IMR-90 (cell line): ENCODE data around the gene HAGH. TPM values are rescaled to one million over a fixed set of nuclear protein-coding genes. Genes with fewer than 3 reads are reported as not detected.
A peak's percentile ranks its signal among the peaks of the same experiment; 100 is the strongest.

Experiments
- ATAC-seq: fragments of 200-7000 bp; cut with Tn5 transposase; 2 replicates; pipeline ENCODE4 v1.9.1; 2020; ENCODE audit warnings: low read depth, mild to moderate bottlenecking, moderate library complexity
- BruUV-seq: library from RNA; stranded (reverse); fragments of 400-500 nt; replicated peaks from 2 replicates; lab custom pipeline; 2021; lab: Mats Ljungman, UMichigan
- CTCF ChIA-PET: fragments of 300-600 bp; formaldehyde crosslinking; extraction: SDS; loops from one replicate; lab custom pipeline; 2021; ENCODE audit warnings: antibody characterized with exemption; lab: Yijun Ruan, JAX
- POLR2A ChIA-PET: fragments of 300-600 bp; sonication (Branson Sonifier 250); formaldehyde crosslinking; loops from one replicate; lab custom pipeline; 2022; ENCODE audit warnings: antibody characterized with exemption; ENCODE audit not compliant: unreplicated experiment; lab: Charles Lee
- DNase-seq: peaks from one replicate; pipeline ENCODE4 v3.0.0; 2013
- H2AFZ ChIP-seq: replicated peaks from 2 replicates; pipeline ENCODE3; 2013; ENCODE audit warnings: low read length, mild to moderate bottlenecking; ENCODE audit not compliant: poor library complexity
- H2AK5ac ChIP-seq: 2 replicates; pipeline ENCODE4 v1.6.1; 2013; ENCODE audit warnings: low read depth, low read length, inconsistent platforms
- H2AK9ac ChIP-seq: replicated peaks from 2 replicates; pipeline ENCODE3; 2013; ENCODE audit warnings: mild to moderate bottlenecking, low read depth, low read length, moderate library complexity; ENCODE audit not compliant: poor library complexity
- H2BK120ac ChIP-seq: 2 replicates; pipeline ENCODE4 v1.6.1; 2013; ENCODE audit warnings: low read depth, low read length, inconsistent platforms
- H2BK15ac ChIP-seq: 3 replicates; pipeline ENCODE4 v1.6.1; 2013; ENCODE audit warnings: low read depth, low read length, inconsistent platforms
- H2BK20ac ChIP-seq: 2 replicates; pipeline ENCODE4 v1.6.1; 2013; ENCODE audit warnings: low read depth, mild to moderate bottlenecking, inconsistent platforms, low read length, moderate library complexity
- H2BK5ac ChIP-seq: 2 replicates; pipeline ENCODE4 v1.6.1; 2013; ENCODE audit warnings: mild to moderate bottlenecking, low read depth, low read length, inconsistent platforms; ENCODE audit not compliant: poor library complexity, severe bottlenecking
- H3K14ac ChIP-seq: replicated peaks from 2 replicates; pipeline ENCODE4 v1.6.1; 2013; ENCODE audit warnings: low read depth, low read length, inconsistent platforms
- H3K18ac ChIP-seq: 2 replicates; pipeline ENCODE4 v1.6.1; 2013; ENCODE audit warnings: low read depth, low read length, control low read depth
- H3K23ac ChIP-seq: 2 replicates; pipeline ENCODE4 v1.6.1; 2013; ENCODE audit warnings: low read depth, low read length, inconsistent platforms
- H3K27ac ChIP-seq: 2 replicates; pipeline ENCODE4 v1.5.1; 2013; ENCODE audit warnings: mild to moderate bottlenecking, control low read depth, low read length; ENCODE audit not compliant: insufficient read depth
- H3K27me3 ChIP-seq: 2 replicates; pipeline ENCODE4 v1.6.1; 2013; ENCODE audit warnings: low read length; ENCODE audit not compliant: control insufficient read depth, insufficient read depth
- H3K36me3 ChIP-seq: 2 replicates; pipeline ENCODE4 v1.6.1; 2013; ENCODE audit warnings: low read length, mixed read lengths; ENCODE audit not compliant: control insufficient read depth, insufficient read depth
- H3K4ac ChIP-seq: 2 replicates; pipeline ENCODE4 v1.6.1; 2013; ENCODE audit warnings: low read depth, low read length, inconsistent platforms
- H3K4me1 ChIP-seq: 2 replicates; pipeline ENCODE4 v1.6.1; 2013; ENCODE audit warnings: low read length, mixed read lengths; ENCODE audit not compliant: control insufficient read depth, insufficient read depth
- H3K4me2 ChIP-seq: 2 replicates; pipeline ENCODE4 v1.6.1; 2013; ENCODE audit warnings: low read depth, mild to moderate bottlenecking, control low read depth, low read length, moderate library complexity
- H3K4me3 ChIP-seq: 2 replicates; pipeline ENCODE4 v1.5.1; 2013; ENCODE audit warnings: low read depth, mild to moderate bottlenecking, control low read depth, low read length, moderate library complexity; ENCODE audit not compliant: insufficient read depth
- H3K56ac ChIP-seq: 2 replicates; pipeline ENCODE4 v1.6.1; 2013; ENCODE audit warnings: low read length, inconsistent platforms; ENCODE audit not compliant: insufficient read depth; ENCODE audit errors: extremely low read depth
- H3K79me1 ChIP-seq, 2 experiments: 2 replicates each; pipeline ENCODE4 v1.6.1; 2013; ENCODE audit warnings: low read length in 2 of 2, inconsistent platforms in 1 of 2, low read depth in 1 of 2
- H3K9ac ChIP-seq: 2 replicates; pipeline ENCODE4 v1.6.1; 2013; ENCODE audit warnings: low read depth, low read length, control low read depth
- H3K9me1 ChIP-seq: 2 replicates; pipeline ENCODE4 v1.6.1; 2013; ENCODE audit warnings: low read length, inconsistent platforms; ENCODE audit not compliant: insufficient read depth
- H3K9me3 ChIP-seq: 2 replicates; pipeline ENCODE4 v1.6.1; 2013; ENCODE audit warnings: low read length; ENCODE audit not compliant: control insufficient read depth, insufficient read depth
- H4K20me1 ChIP-seq: 2 replicates; pipeline ENCODE4 v1.6.1; 2013; ENCODE audit warnings: low read length, inconsistent platforms; ENCODE audit not compliant: insufficient read depth
- H4K5ac ChIP-seq: 2 replicates; pipeline ENCODE4 v1.6.1; 2013; ENCODE audit warnings: mild to moderate bottlenecking, low read depth, low read length, control low read depth
- H4K8ac ChIP-seq, 2 experiments: 2 replicates each; pipeline ENCODE4 v1.6.1; 2013; ENCODE audit warnings: low read depth in 2 of 2, low read length in 2 of 2, control low read depth in 1 of 2, inconsistent platforms in 1 of 2
- H4K91ac ChIP-seq: 2 replicates; pipeline ENCODE4 v1.6.1; 2013; ENCODE audit warnings: low read depth, low read length, inconsistent platforms; ENCODE audit not compliant: insufficient read depth
- BHLHE40 ChIP-seq: fragments of 150-350 bp; IDR thresholded peaks from 2 replicates; pipeline ENCODE4 v1.6.1; 2016; ENCODE audit warnings: mild to moderate bottlenecking, low read depth, low read length
- CEBPB ChIP-seq: IDR thresholded peaks from 2 replicates; pipeline ENCODE4 v1.6.1; 2012; ENCODE audit warnings: low read depth, low read length, improper control_type of control experiment
- CHD1 ChIP-seq: IDR thresholded peaks from 2 replicates; pipeline ENCODE4 v1.6.1; 2012; ENCODE audit warnings: low read depth, low read length, improper control_type of control experiment
- CTCF ChIP-seq: conservative IDR thresholded peaks from 2 replicates; pipeline ENCODE4 v1.5.1; 2012; ENCODE audit warnings: mild to moderate bottlenecking, low read depth, low read length, improper control_type of control experiment
- FOS ChIP-seq: fragments of 150-350 bp; IDR thresholded peaks from 2 replicates; pipeline ENCODE4 v1.6.1; 2016; ENCODE audit warnings: low read depth, low read length
- MAFK ChIP-seq: IDR thresholded peaks from 2 replicates; pipeline ENCODE4 v1.6.1; 2012; ENCODE audit warnings: low read depth, low read length, improper control_type of control experiment
- MAZ ChIP-seq: IDR thresholded peaks from 2 replicates; pipeline ENCODE4 v1.6.1; 2012; ENCODE audit warnings: low read depth, mild to moderate bottlenecking, low read length, improper control_type of control experiment, moderate library complexity, borderline replicate concordance
- MXI1 ChIP-seq: IDR thresholded peaks from 2 replicates; pipeline ENCODE4 v1.6.1; 2012; ENCODE audit warnings: low read depth, mild to moderate bottlenecking, low read length, moderate library complexity, borderline replicate concordance
- NFE2L2 ChIP-seq: fragments of 150-350 bp; IDR thresholded peaks from 2 replicates; pipeline ENCODE4 v1.6.1; 2016; ENCODE audit warnings: low read depth, mild to moderate bottlenecking, low read length
- POLR2A ChIP-seq: IDR thresholded peaks from 2 replicates; pipeline ENCODE4 v1.6.1; 2012; ENCODE audit warnings: mild to moderate bottlenecking, low read depth, low read length
- RCOR1 ChIP-seq: IDR thresholded peaks from 2 replicates; pipeline ENCODE4 v1.6.1; 2012; ENCODE audit warnings: mild to moderate bottlenecking, low read length, improper control_type of control experiment; ENCODE audit not compliant: insufficient replicate concordance
- SMC3 ChIP-seq: fragments of 150-350 bp; IDR thresholded peaks from 2 replicates; pipeline ENCODE4 v1.6.1; 2016; ENCODE audit warnings: low read depth, mild to moderate bottlenecking, antibody characterized with exemption, low read length, moderate library complexity
- USF2 ChIP-seq: fragments of 150-350 bp; IDR thresholded peaks from 2 replicates; pipeline ENCODE4 v1.6.1; 2017; ENCODE audit warnings: mild to moderate bottlenecking, antibody characterized with exemption, low read length, low read depth
- WGBS, 2 experiments: methylation state at CpG; one replicate each; pipeline versions ENCODE4 v1.1.5 to v1.1.7; 2013; ENCODE audit warnings: missing lambda C conversion rate in 2 of 2; ENCODE audit not compliant: insufficient read length in 1 of 2; ENCODE audit errors: extremely low coverage in 2 of 2; 5-methylcytosine and 5-hydroxymethylcytosine counted together
- dilution Hi-C: fragments of 300-500 bp; cut with HindIII; formaldehyde crosslinking; loops from one replicate; pipeline ENCODE4 v1.14.3; 2018; ENCODE audit warnings: low sequenced_read_pairs; ENCODE audit not compliant: unreplicated experiment
- in situ Hi-C: fragments of 300-500 bp; cut with MboI; formaldehyde crosslinking; loops from 3 replicates; pipeline ENCODE4 v1.14.3; 2019; ENCODE audit warnings: low sequenced_read_pairs, inconsistent platforms, mixed read lengths
- intact Hi-C: fragments of 100-400 bp; cut with micrococcal nuclease; formaldehyde crosslinking; loops from 2 replicates; pipeline ENCODE4 v1.10.0; 2022
- polyA plus RNA-seq, 3 experiments: library from polyadenylated mRNA; depleted of rRNA; stranded (reverse); fragments of >200 nt; gene quantifications; 2 replicates each; pipeline ENCODE4 v1.2.3, GENCODE V29; 2012; ENCODE audit warnings: low replicate concordance in 1 of 3
- total RNA-seq: library from RNA; depleted of rRNA; stranded (reverse); fragments of >200 nt; gene quantifications from 2 replicates; pipeline ENCODE4 v1.2.3, GENCODE V29; 2012
- TF ChIP-seq, protein P1 (sequence below): fragments of 150-350 bp; IDR thresholded peaks from 2 replicates; pipeline ENCODE4 v1.6.1; 2016; ENCODE audit warnings: low read depth, mild to moderate bottlenecking, low read length, moderate library complexity, borderline replicate concordance

The HAGH gene
- total and polyA plus RNA-seq, 2 of the 4 experiments (the other 2 are of a cell fraction), result 30.8 to 52.2 TPM

DNA sequence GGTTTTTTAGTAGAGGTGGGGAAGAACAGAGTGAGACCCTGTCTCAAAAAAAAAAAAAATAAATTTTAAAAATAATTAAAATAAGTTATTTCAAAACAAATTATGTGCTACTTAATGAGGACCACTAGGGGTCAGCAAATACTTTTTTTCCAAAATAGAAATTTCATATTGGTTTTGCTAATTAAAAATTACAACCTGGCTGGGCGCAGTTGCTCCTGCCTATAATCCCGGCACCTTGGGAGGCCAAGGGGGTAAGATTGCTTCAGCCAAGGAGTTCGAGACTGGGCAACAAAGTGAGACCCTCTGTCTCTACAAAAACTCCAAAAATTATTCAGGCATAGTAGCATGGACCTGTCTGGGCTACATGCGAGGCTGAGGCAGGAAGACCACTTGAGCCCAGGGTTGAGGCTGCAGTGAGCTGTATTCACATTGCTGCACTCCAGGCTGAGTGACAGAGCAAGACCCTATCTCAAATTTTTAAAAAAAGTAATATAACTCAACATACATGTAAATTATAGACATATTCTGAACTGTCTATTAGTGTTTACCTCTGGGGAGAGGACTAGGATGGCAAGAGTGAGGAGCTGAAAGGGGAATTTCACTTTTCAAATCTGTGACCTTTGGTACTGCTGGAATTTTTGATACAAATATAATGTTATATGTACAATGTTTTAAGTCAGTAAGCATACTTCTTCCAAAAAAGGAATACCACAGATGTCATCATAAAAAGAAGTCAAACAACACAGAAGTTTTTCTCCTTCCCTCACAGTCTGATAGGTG is 37.2 kb upstream of the HAGH start:
- H2BK5ac ChIP-seq, result no peak overlapping the region
- intact Hi-C loops (loop anchor here (1.0 kb wide), 1 partner anchor 65 kb away; no protein-coding TSS in a partner anchor), dilution Hi-C loops (no loop called here), in situ Hi-C loops (loop anchor here (5.0 kb wide), 1 partner anchor 68 kb away; no protein-coding TSS in a partner anchor)
- POLR2A ChIA-PET, result no interaction called here
- H2BK120ac ChIP-seq, result no peak overlapping the region
- no peak overlapping the region for H3K4ac ChIP-seq
- peak overlapping the region; percentile 33; the same call in 1 of the 2 replicates for H3K4me2 ChIP-seq
- no peak overlapping the region for H3K4me3 ChIP-seq
- H3K14ac ChIP-seq, result no peak overlapping the region
- no peak overlapping the region for H2BK20ac ChIP-seq
- no peak overlapping the region for H3K9ac ChIP-seq
- no peaks in the 10 kb centered on the region for H3K9me1 ChIP-seq
- no CpG with 5 or more reads among the region's 4 CpGs for WGBS, 2 experiments
- no peak overlapping the region for H4K8ac ChIP-seq
- H2AK9ac ChIP-seq, result peak overlapping the region; percentile 50
- peak; percentile 48; the same call in 1 of the 2 replicates for ATAC-seq
- DNase-seq, result peak; percentile 44
- CTCF ChIA-PET, result interaction anchor here (1.2 to 2.1 kb wide), 2 partner anchors 65 to 88 kb away, joined by 4 to 6 read pairs; no protein-coding TSS in a partner anchor
- H3K9me3 ChIP-seq, result no peaks in the 10 kb centered on the region
- no peak overlapping the region; the same call in 1 of the 2 replicates for H2AK5ac ChIP-seq
- no peak overlapping the region for H2BK15ac ChIP-seq
- H3K23ac ChIP-seq, result no peak overlapping the region
- no peaks in the 10 kb centered on the region for H4K20me1 ChIP-seq
- BruUV-seq, result no TSS peak
- H3K4me1 ChIP-seq, result no peaks in the 10 kb centered on the region
- H4K91ac ChIP-seq, result no peak overlapping the region
- H2AFZ ChIP-seq, result peak overlapping the region; percentile 58
- no peak overlapping the region for H4K5ac ChIP-seq
- peaks cover 31% of the 10 kb centered on the region for H3K27me3 ChIP-seq
- no peak overlapping the region for H3K18ac ChIP-seq
- no peak overlapping the region for H3K56ac ChIP-seq
- H3K36me3 ChIP-seq, result no peaks in the 10 kb centered on the region
- H3K27ac ChIP-seq, result no peak overlapping the region
- H3K79me1 ChIP-seq, result no peaks in the 10 kb centered on the region
- TF ChIP-seq BHLHE40 (no peak), RCOR1 (no peak), MAFK (no peak), MAZ (no peak), CTCF (peak; percentile 60), SMC3 (peak; percentile 47), CEBPB (no peak), MXI1 (no peak), USF2 (no peak), CHD1 (no peak), POLR2A (no peak), NFE2L2 (no peak), FOS (no peak)
- TF ChIP-seq, protein P1, sequence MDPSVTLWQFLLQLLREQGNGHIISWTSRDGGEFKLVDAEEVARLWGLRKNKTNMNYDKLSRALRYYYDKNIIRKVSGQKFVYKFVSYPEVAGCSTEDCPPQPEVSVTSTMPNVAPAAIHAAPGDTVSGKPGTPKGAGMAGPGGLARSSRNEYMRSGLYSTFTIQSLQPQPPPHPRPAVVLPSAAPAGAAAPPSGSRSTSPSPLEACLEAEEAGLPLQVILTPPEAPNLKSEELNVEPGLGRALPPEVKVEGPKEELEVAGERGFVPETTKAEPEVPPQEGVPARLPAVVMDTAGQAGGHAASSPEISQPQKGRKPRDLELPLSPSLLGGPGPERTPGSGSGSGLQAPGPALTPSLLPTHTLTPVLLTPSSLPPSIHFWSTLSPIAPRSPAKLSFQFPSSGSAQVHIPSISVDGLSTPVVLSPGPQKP, result no peak
